ENCODE results near the gene STK38.

GRCh38 chr6:36546920-36547645 lies at the start of gene STK38:
- 0 out of 2 replicates have a peak, but pooled peaks have one; percentile 69 for TF ChIP-seq TAF1 (IDR thresholded peaks at IDR 0.05; ENCODE audit: borderline replicate concordance, insufficient read depth, low read length)
- TF ChIP-seq POLR2AphosphoS5 (IDR thresholded peaks at IDR 0.05; ENCODE audit: low read depth, low read length) = peak; percentile 98
